T-helper 1 cell treated with Interleukin-12 subunit alpha and Interleukin-12 subunit beta and Interleukin-4 antibody, amounts not matched to agents 30 ng/mL and 1 ng/mL, for 36 hours (primary cell): Measurements from ENCODE around the gene LTB4R2. TPM values are rescaled to one million over a fixed set of nuclear protein-coding genes. Genes with fewer than 3 reads are reported as not detected.
"Not testable (repeated sequence)": the region's sequence is repeated elsewhere in the genome, so short reads cannot be mapped to it uniquely, and the experiment has no call there.

ENCODE experiments used
- intact Hi-C: fragments of 100-400 bp; cut with micrococcal nuclease; formaldehyde crosslinking; loops from one replicate; pipeline ENCODE4 v1.15.1; 2024
- total RNA-seq: library from RNA; stranded (reverse); gene quantifications from 2 replicates; pipeline ENCODE4 v1.2.3, GENCODE V29; 2022

Gene LTB4R2
- total RNA-seq, 1 donor from 2014 or later = 15.1 TPM

- intact Hi-C loops = no loop called here
Observed at GRCh38 chr14:24315807-24316596, 6.1 kb downstream of the LTB4R2 start.

DNA sequence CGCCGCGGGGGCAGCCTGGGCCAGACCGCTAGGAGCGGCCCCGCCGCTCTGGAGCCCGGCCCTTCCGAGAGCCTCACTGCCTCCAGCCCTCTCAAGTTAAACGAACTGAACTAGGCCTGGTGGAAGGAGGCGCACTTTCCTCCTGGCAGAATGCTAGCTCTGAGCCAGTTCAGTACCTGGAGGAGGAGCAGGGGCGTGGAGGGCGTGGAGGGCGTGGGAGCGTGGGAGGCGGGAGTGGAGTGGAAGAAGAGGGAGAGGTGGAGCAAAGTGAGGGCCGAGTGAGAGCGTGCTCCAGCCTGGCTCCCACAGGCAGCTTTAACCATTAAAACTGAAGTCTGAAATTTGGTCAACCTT is 6.6 kb downstream of the LTB4R2 start:
- intact Hi-C loops = no loop called here

DNA sequence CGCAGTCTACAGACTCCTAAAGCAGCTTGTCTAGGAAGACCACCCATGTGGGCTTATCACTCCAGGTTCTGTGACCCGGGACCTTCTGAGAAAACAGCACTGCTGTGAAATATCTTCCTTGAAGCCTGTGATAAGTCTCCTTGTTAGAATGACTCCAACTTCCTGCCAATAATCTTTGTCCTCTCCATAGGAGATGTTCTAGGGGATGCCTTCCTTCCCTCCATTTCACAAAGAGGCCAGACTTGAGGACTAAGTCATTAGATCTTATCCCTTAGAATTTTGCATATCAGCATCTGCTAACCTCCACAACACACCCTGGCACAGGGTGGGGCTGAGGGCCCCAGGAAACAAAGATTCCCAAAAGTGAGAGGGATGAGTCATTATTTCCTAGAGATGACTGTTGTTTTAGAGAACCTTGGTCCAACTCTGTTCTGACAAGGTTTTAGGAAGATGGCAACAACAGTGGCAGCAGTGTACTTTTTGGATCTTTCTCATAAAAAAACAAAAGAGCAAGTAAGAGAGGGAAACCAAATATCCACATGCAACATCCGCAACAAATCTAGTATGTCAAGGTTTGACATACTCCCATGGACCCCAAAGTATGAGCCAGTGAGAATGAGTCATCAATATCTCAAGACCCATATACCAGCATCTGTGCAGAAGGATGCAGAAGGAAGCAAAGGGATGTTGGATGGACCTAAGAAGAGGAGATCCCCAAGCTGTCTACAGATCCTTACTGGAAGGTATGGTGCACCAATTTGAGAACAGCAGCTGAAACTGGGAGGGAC is 7.4 kb downstream of the LTB4R2 start:
- intact Hi-C loops = no loop called here

GRCh38 chr14:24321212-24321975 is 11.5 kb downstream of the LTB4R2 start:
- intact Hi-C loops = no loop called here

- intact Hi-C loops = no loop called here
Observed at GRCh38 chr14:24322672-24323071, 12.7 kb downstream of the LTB4R2 start.

GRCh38 chr14:24323341-24323740 is 13.4 kb downstream of the LTB4R2 start:
- intact Hi-C loops = no loop called here

- intact Hi-C loops = no loop called here
Observed at GRCh38 chr14:24324024-24324423, 14.1 kb downstream of the LTB4R2 start.

GRCh38 chr14:24325041-24325530 is 15.1 kb downstream of the LTB4R2 start:
- intact Hi-C loops = no loop called here

- intact Hi-C loops = no loop called here
Observed at GRCh38 chr14:24325963-24326362, 16.0 kb downstream of the LTB4R2 start.

DNA sequence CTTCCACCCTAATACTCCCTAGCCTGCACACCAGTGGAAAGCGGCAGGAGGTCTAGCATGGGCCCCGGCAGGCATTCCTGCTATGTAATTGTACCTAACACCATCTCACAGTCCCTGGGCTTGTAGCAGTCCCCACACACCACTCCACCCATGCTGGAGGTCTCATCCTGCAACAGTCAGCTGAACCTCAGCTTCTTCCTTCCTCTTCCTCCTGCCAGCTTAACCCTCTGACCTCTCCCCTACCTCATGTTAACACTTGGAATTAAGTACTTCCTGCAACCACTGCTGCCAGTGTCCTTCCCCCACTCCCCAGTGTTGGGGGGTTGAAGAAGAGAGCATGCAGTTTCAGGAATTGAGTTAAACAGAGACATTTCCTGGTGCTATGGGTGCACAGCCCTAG is 17.4 kb downstream of the LTB4R2 start:
- intact Hi-C loops = no loop called here

DNA sequence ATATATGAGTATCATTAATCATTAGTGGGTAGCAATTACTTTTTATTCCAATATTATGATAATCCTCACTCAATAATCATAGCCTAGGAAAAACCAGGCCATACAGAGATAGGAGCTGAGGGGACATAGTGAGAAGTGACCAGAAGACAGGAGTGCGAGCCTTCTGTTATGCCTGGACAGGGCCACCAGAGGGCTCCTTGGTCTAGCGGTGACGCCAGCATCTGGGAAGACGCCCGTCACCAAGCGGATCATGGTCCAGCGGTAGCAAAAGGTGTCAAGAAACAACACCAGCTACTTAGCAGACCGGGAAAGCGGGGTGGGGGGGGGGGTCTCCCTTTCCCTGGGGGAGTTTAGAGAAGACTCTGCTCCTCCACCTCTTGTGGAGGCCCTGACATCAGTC is 18.0 kb downstream of the LTB4R2 start:
- intact Hi-C loops = not testable (repeated sequence)

GRCh38 chr14:24329073-24329663 is 19.2 kb downstream of the LTB4R2 start:
- intact Hi-C loops = no loop called here

DNA sequence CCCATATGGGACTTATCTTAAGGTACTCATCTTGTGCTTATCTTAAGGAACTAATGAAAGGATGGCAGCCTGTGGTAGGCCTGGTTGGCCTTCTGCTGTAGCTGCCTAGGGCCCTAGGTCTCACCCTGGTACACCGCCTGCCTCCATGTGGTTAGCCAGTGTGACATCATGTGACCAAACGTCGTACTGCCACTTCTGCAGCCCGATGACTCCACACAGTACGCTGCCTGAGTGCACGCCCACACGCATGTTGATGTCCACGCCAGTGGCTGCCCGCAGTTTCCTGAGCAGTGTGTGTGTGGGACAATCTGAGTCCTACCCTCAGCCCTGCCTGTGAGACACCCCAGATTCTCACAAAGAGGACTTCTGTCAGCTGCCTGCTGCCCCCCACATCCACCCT is 19.8 kb downstream of the LTB4R2 start:
- intact Hi-C loops = loop anchor here (5.0 kb wide), 1 partner anchor 343 kb away; no protein-coding TSS in a partner anchor

DNA sequence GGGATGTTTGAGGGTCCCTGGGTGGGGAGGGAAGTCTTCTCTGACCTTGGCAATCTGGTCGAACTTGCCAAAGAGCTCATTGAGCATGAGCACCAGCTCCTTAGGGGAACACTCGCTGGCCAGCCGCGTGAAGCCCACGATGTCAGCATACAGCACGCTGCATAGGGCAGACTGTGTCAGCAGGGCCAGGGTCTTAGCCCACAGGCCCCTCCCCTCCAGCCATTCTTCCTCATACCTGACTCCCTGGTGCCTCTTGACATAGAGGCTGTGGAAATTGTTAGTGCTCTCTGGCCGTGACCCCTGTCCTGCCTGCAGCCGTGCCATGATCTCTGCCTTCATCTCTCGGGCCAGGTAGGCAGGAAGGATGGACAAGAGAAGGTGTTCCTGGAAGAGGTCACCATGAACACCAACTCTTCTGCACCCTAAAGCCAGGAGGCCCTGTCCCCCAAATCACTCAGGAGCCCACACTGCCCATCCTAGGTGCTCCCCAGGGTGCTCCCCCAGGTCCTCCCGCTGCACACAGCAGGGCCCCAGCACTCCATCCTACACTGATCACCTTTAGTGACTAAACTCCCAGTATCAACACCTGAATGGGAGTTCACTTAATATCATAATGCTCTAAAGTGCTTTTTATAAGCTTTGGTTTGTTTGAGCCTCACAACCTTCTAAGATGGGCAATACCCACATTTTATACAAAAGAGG is 21.2 kb downstream of the LTB4R2 start:
- intact Hi-C loops = loop anchor here (5.0 kb wide), 1 partner anchor 341 kb away; no protein-coding TSS in a partner anchor

DNA sequence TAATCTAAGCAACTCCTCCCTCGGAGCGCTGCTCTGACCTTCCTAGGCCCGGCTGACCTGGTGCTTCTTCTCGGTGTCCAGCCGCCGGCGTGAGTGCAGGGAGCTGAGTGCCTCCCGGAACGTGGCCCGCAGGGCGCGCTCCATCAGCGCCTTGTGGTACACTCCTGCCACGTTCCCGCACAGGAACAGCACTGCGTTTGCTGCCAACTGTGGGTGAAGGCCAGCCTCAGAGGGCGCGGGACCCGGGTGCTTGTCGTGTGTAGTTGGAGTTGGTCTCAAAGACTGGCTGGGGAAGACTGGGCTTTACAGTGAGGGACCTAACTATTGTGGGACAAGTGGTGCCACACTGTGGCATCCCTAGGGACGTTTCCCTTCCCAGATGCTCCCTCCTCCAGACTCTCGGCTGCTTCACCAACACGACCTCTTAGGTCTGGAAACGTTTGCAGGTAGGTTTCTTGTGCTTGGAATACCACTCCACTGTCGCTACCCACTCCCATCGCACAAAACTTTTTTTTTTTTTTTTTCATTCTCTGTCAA is 21.9 kb downstream of the LTB4R2 start:
- intact Hi-C loops = loop anchor here (1.0 to 5.0 kb wide), 7 partner anchors 23 to 341 kb away; partner anchors contain the start of genes DHRS1, IRF9, MDP1 and NOP9

- intact Hi-C loops = loop anchor here (1.0 to 5.0 kb wide), 7 partner anchors 24 to 340 kb away; partner anchors contain the start of genes DHRS1, IRF9, MDP1 and NOP9
Observed at GRCh38 chr14:24332268-24332993, 22.5 kb downstream of the LTB4R2 start.

DNA sequence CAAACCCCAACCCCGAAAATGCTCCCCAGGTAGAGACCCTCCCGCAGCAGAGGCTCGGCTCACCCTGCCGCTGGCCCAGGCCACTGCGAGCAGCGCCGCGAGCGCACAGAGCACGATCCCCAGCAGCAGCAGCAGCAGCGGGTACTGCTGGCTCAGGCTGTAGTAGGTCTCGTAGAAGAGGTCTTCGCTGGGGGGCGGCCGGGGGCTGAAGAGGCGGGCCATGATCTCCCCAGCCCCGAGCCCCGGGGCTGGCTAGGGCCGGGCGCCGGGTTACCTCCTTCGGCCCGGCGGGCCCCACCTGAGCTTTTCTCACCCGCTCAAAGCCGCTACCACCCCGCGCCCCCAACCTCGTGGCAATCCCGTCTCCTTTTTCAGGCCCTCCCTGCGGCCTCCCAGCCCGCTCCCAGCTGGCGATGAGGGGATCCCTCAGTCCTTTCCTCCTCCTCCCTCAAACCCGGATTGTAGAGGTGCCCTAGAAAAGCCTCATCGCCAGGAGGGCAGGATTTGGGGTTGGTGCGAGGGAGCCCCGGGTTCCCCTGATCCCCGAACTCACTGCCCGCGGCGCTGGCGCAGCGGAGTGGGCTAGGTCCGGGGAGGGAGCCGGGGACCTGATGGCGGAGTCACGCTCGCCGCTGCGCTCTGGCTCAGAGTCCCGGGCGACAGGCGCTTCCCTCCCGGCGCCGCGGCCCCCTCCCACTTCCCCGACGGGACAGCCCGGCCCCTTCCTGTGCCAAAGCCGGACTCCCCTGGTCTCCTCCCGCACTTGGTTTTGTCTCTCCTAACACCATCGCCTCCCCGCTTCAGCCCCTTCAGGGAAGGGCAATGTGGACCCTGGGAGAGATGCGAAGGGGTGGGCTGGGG is 24.7 kb downstream of the LTB4R2 start, which contains the start of gene ADCY4:
TSS of gene ADCY4 (minus strand) at position 641 of the 861 bp plus-strand sequence. CDS start at position 222, 419 bp downstream.
- intact Hi-C loops = loop anchor here (5.0 kb wide), 1 partner anchor 338 kb away; no protein-coding TSS in a partner anchor

- intact Hi-C loops = no loop called here
Observed at GRCh38 chr14:24335461-24336171, 25.7 kb downstream of the LTB4R2 start.
